NT2/D1 (cell line): ENCODE data around the gene HSPA9.

ENCODE experiments used
- SUZ12 ChIP-seq: IDR thresholded peaks from 2 replicates; pipeline ENCODE4 v1.6.1; 2011; ENCODE audit not compliant: insufficient read length, insufficient read depth; ENCODE audit errors: extremely low read depth
- ZNF274 ChIP-seq: IDR thresholded peaks from 2 replicates; pipeline ENCODE4 v1.6.1; 2011; ENCODE audit warnings: mild to moderate bottlenecking, low read depth, low read length

DNA sequence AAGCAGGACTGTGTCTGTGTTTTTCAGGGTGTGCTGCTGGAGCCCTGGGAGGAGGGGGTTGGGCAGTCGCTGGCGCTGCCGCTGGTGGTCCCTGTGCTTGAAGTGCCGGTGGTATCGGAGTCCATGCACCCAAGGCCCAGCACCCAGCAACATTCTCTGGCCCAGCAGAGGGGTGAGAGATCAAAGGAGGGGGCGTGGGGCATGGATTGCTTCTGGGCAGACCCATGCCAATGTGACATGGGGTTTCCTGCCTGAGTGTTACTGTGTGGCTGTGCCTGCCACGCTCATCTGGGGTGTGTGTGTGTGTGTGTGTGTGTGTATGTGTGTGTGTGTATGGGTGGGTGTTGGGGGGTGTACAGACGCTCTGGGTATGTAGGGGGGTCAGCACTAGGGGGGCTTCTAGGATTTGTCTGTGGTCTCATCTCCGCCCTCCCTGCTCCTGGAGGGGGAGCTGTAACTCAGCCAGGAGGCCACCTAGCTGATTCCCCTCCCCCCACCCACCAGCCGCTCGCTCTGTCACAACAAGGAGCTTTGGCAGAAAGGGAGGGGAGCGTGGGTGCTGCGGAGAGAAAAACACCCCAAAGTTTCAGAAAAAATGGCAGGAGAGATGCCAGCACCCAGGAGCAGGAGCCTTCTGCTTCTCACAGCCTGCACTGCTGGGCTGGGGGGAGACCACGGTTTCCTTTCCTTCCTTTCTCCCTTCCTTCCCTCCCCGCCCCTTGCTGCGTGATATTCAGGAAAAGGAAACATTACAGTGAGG is 35.9 kb upstream of the HSPA9 start:
- TF ChIP-seq SUZ12 (no peak), ZNF274 (no peak)
